Sigmoid colon (tissue), 7 donors: ENCODE data around the gene SETDB2. TPM values are rescaled to one million over a fixed set of nuclear protein-coding genes. Genes with fewer than 3 reads are reported as not detected.

Source experiments
- DNase-seq: peaks from one replicate; pipeline ENCODE4 v3.0.0-alpha.2; 2019
- H3K27ac ChIP-seq, 4 donors: fragments of 200-600 bp; sonication (generic); one replicate each; pipeline ENCODE4 v1.5.1; 2016 to 2019; ENCODE audit warnings: mild to moderate bottlenecking in 1 of 4
- H3K27me3 ChIP-seq, 3 donors: fragments of 200-600 bp; sonication (generic); one replicate each; pipeline ENCODE4 v1.5.1; 2019; ENCODE audit warnings: mild to moderate bottlenecking in 1 of 3
- H3K36me3 ChIP-seq, 4 donors: fragments of 200-600 bp; sonication (generic); one replicate each; pipeline ENCODE4 v1.5.1; 2016 to 2019
- H3K4me1 ChIP-seq, 4 donors: fragments of 200-600 bp; sonication (generic); one replicate each; pipeline ENCODE4 v1.5.1; 2017 to 2019
- H3K4me3 ChIP-seq, 4 donors: fragments of 200-600 bp; sonication (generic); one replicate each; pipeline ENCODE4 v1.5.1; 2017 to 2019; ENCODE audit warnings: mild to moderate bottlenecking in 2 of 4, moderate library complexity in 1 of 4
- H3K9me3 ChIP-seq, 4 donors: fragments of 200-600 bp in 3 of 4; sonication (generic) in 3 of 4; one replicate each; pipeline versions ENCODE4 v1.5.1 to v1.6.1; 2013 to 2019
- EP300 ChIP-seq, 4 donors: sonication (generic); formaldehyde crosslinking; IDR thresholded peaks; one replicate each; pipeline ENCODE4 v1.6.1; 2017; ENCODE audit warnings: antibody characterized with exemption in 4 of 4
- POLR2A ChIP-seq, 2 donors: fragments of 450-650 bp; IDR thresholded peaks; one replicate each; pipeline ENCODE4 v1.6.1; 2016; ENCODE audit warnings: antibody characterized with exemption in 2 of 2, mild to moderate bottlenecking in 2 of 2, moderate library complexity in 2 of 2
- POLR2AphosphoS5 ChIP-seq, 4 donors: sonication (generic); formaldehyde crosslinking; IDR thresholded peaks; one replicate each; pipeline ENCODE4 v1.6.1; 2017; ENCODE audit warnings: antibody characterized with exemption in 4 of 4
- WGBS, 2 donors: extraction: QIAGEN DNeasy Blood & Tissue Kit; methylation state at CpG; one replicate each; pipeline ENCODE4 v1.1.7; 2013; 5-methylcytosine and 5-hydroxymethylcytosine counted together
- intact Hi-C: fragments of 100-400 bp; cut with DNase I; formaldehyde crosslinking; loops from one replicate; pipeline ENCODE4 v1.15.1; 2023
- polyA plus RNA-seq, 3 donors: library from polyadenylated mRNA; stranded (reverse); fragments of 200-250 nt; gene quantifications; one replicate each; pipeline ENCODE4 v1.2.3, GENCODE V29; 2013
- total RNA-seq, 4 donors: library from RNA; depleted of rRNA; stranded (reverse); fragments of >200 nt; gene quantifications; one replicate each; pipeline ENCODE4 v1.1.0, GENCODE V29; 2016
- TF ChIP-seq, protein P1 (sequence below), 4 experiments: fragments of 450-650 bp in 3 of 4; fragments of 200-600 bp in 1 of 4; IDR thresholded peaks; one replicate each; pipeline ENCODE4 v1.5.1; 2016 to 2019; ENCODE audit warnings: antibody characterized with exemption in 4 of 4, mild to moderate bottlenecking in 3 of 4, moderate library complexity in 2 of 4
- donor health status: healthy with polysubstance abuse.
- donor health status: Bipolar disorder and iron deficiency.
- donor health status: healthy.

The SETDB2 gene
- total and polyA plus RNA-seq, 7 donors = 3.6 to 12.5 (median 7.5) TPM

DNA sequence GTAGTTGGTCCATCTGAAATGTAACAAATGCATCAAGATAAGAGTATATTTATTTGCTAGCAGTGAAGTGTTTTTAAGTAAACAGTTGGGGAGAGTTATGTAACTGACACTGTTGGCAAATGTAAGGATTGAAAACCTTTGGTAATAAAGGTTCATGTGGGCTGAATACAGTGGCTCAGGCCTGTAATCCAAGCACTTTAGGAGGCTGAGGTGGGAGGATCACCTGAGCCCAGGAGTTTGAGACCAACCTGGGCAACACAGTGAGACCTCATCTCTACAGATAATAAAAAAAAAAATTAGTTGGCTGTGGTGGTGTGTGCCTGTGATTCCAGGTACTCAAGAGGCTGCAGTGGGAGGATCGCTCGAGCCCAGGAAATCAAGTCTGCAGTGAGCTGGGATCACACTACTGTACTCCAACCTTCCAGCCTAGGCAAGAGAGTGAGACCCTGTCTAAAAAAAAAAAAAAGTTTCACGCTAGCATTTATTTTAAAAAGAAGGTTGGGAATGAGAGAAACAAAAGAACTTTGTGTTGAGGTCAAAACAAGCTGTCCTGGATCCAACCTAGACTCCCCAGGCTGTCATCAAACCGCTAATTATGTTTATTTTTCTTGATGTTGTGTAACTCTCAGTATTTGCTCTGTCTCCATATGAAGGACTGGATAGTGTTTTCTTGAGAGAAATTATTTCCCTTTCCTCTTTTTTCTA lies 20.7 kb downstream of the SETDB2 start:
- intact Hi-C loops = no loop called here
- Histone ChIP-seq H3K4me1 (no peaks in the 10 kb centered on the region), H3K27me3 (no peaks in the 10 kb centered on the region), H3K36me3 (peaks cover 3 to 74% (median 19%) of the 10 kb centered on the region in 4 donors), H3K27ac (no peak overlapping the region), H3K9me3 (peaks cover 0 to 5% (median 0%) of the 10 kb centered on the region in 4 donors), H3K4me3 (no peak overlapping the region)
- TF ChIP-seq POLR2AphosphoS5 (IDR thresholded peaks at IDR 0.05) = no peak
- no peak for TF ChIP-seq EP300 (IDR thresholded peaks at IDR 0.05)
- TF ChIP-seq, protein P1, sequence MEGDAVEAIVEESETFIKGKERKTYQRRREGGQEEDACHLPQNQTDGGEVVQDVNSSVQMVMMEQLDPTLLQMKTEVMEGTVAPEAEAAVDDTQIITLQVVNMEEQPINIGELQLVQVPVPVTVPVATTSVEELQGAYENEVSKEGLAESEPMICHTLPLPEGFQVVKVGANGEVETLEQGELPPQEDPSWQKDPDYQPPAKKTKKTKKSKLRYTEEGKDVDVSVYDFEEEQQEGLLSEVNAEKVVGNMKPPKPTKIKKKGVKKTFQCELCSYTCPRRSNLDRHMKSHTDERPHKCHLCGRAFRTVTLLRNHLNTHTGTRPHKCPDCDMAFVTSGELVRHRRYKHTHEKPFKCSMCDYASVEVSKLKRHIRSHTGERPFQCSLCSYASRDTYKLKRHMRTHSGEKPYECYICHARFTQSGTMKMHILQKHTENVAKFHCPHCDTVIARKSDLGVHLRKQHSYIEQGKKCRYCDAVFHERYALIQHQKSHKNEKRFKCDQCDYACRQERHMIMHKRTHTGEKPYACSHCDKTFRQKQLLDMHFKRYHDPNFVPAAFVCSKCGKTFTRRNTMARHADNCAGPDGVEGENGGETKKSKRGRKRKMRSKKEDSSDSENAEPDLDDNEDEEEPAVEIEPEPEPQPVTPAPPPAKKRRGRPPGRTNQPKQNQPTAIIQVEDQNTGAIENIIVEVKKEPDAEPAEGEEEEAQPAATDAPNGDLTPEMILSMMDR (IDR thresholded peaks at IDR 0.05) = no peak
- no peak for TF ChIP-seq POLR2A (IDR thresholded peaks at IDR 0.05)
- no peak for DNase-seq
- 91 to 92% methylated on average over 4 of the region's 4 CpGs for WGBS, 2 donors

DNA sequence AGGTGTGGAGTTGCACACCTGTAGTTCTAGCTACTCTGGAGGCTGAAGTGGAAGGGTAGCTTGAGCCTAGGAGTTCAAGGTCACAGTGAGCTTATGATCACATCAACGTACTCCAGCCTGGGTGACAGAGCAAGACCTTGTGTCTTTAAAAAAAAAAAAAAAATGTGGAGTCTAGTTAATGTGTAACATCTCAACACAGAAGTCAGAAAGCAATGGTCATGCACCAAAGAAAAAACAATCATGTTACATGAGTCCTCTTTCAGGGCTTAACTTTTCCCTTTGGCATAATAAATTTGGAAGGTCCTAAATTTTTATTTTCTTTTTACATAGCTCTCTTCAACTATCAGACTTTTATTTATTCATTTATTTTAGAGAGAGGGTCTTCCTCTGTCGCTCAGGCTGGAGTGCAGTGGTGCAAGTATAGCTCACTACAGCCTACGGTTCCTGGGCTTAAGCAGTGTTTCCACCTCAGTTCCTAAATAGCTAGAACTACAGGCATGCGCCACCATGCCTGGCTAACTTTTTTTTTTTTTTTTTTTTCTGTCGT lies 22.3 kb downstream of the SETDB2 start:
- Histone ChIP-seq H3K9me3 (peaks cover 0 to 5% (median 0%) of the 10 kb centered on the region in 4 donors), H3K36me3 (peaks cover 3 to 80% (median 18%) of the 10 kb centered on the region in 4 donors), H3K4me1 (no peaks in the 10 kb centered on the region), H3K27me3 (no peaks in the 10 kb centered on the region), H3K4me3 (no peak overlapping the region), H3K27ac (no peak overlapping the region)
- no peak for TF ChIP-seq POLR2AphosphoS5 (IDR thresholded peaks at IDR 0.05)
- TF ChIP-seq EP300 (IDR thresholded peaks at IDR 0.05) = no peak
- no peak for TF ChIP-seq POLR2A (IDR thresholded peaks at IDR 0.05)
- TF ChIP-seq, protein P1 (IDR thresholded peaks at IDR 0.05) = no peak
- intact Hi-C loops = no loop called here
- WGBS, 2 donors = 68 to 86% methylated on average over 5 of the region's 5 CpGs
- no peak for DNase-seq

DNA sequence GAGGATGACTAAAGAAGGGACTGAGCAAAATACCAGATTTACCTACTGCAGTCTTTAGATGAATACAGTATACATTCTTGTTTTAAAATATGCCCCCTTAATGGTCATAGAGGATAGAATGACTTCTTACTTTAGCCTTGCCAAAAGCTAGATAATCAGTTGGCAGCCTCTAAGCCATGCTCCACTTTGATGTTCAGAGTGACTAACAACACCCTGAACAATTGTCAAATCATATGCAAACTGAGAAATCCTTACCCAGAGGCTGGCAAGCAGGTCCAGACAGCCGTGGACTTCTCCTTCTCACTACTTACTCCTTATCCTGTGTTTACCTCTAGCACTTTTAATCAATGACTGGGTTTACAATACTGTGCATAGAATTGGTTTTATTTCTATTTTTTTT lies 28.1 kb downstream of the SETDB2 start:
- Histone ChIP-seq H3K4me1 (no peaks in the 10 kb centered on the region), H3K36me3 (peaks cover 0 to 87% (median 6%) of the 10 kb centered on the region in 4 donors)
- WGBS, 2 donors = 79 to 83% methylated on average over 1 of the region's 1 CpG

DNA sequence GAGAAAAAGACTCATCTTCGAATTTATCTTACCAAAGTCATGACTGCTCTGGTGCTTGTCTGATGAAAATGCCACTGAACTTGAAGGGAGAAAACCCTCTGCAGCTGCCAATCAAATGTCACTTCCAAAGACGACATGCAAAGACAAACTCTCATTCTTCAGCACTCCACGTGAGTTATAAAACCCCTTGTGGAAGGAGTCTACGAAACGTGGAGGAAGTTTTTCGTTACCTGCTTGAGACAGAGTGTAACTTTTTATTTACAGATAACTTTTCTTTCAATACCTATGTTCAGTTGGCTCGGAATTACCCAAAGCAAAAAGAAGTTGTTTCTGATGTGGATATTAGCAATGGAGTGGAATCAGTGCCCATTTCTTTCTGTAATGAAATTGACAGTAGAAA lies 32.5 kb downstream of the SETDB2 start:
- no peaks in the 10 kb centered on the region for H3K27me3 ChIP-seq
- peaks cover 0 to 92% (median 11%) of the 10 kb centered on the region in 4 donors for H3K36me3 ChIP-seq
- 95 to 96% methylated on average over 7 of the region's 7 CpGs for WGBS, 2 donors
- DNase-seq = no peak
- intact Hi-C loops = no loop called here
- H3K9me3 ChIP-seq = no peaks in the 10 kb centered on the region
- TF ChIP-seq EP300 (IDR thresholded peaks at IDR 0.05) (no peak), POLR2A (IDR thresholded peaks at IDR 0.05) (no peak), POLR2AphosphoS5 (IDR thresholded peaks at IDR 0.05) (no peak)
- TF ChIP-seq, protein P1 (IDR thresholded peaks at IDR 0.05) = no peak
- no peak overlapping the region for H3K27ac ChIP-seq
- H3K4me3 ChIP-seq = no peak overlapping the region
- no peaks in the 10 kb centered on the region for H3K4me1 ChIP-seq

More for the DNA sequence above, 28.1 kb downstream of the SETDB2 start:
- Histone ChIP-seq H3K9me3 (no peaks in the 10 kb centered on the region), H3K27ac (no peak overlapping the region), H3K4me3 (no peak overlapping the region), H3K27me3 (no peaks in the 10 kb centered on the region)
- DNase-seq = no peak
- no peak for TF ChIP-seq POLR2A (IDR thresholded peaks at IDR 0.05)
- TF ChIP-seq EP300 (IDR thresholded peaks at IDR 0.05) = no peak
- TF ChIP-seq, protein P1 (IDR thresholded peaks at IDR 0.05) = no peak
- TF ChIP-seq POLR2AphosphoS5 (IDR thresholded peaks at IDR 0.05) = no peak
- intact Hi-C loops = no loop called here
